ENCODE measurements around the gene MAP3K15. TPM values are rescaled to one million over a fixed set of nuclear protein-coding genes. Genes with fewer than 3 reads are reported as not detected.
A peak's percentile ranks its signal among the peaks of the same experiment; 100 is the strongest.

Gene MAP3K15
- total RNA-seq, 1 experiment from 2014 or later = 1.2 TPM

DNA sequence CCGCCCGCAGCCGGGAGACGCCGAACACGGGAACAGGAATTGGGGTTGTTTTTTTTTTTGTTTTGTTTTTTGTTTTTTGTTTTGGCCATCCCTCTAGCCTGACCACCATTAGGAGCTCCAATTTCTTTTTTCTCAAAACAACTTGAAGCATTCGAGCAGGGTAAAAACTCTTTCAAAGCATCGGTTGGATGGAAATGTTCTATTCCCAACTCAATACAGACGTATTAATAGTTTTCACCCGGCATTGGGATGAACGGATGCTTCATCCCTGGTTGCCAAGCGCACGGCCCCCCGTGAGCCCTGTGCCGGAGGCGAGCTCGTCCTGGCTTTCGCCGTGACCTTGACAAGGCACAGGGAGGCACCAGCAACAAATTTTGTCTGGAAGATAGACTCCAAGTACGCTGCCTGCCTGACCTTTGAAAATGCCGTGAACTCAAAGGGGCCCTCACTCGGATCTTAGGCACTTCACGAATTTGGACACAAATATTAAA, 352 bp upstream of the MAP3K15 start:
- Histone ChIP-seq H3K4me1 (ENCODE audit: insufficient read depth, low read length) (no peaks in the 10 kb centered on the region; the same call in 1 of the 2 replicates), H4K5ac (ENCODE audit: insufficient read length, low read depth, low read length) (no peak overlapping the region), H4K20me1 (ENCODE audit: control insufficient read depth, insufficient read depth, insufficient read length) (no peaks in the 10 kb centered on the region), H3K27ac (ENCODE audit: insufficient read length, low read depth, low read length) (no peak overlapping the region), H2BK5ac (ENCODE audit: insufficient read length, low read length) (no peak overlapping the region), H2AK5ac (ENCODE audit: insufficient read length, low read length) (no peak overlapping the region), H2BK120ac (ENCODE audit: low read depth, low read length, poor library complexity, severe bottlenecking) (no peak overlapping the region), H3K14ac (ENCODE audit: insufficient read depth, low read length) (no peak overlapping the region), H3K56ac (ENCODE audit: insufficient read length, low read depth, low read length) (no peak overlapping the region), H3K23ac (ENCODE audit: insufficient read length, low read depth, low read length) (no peak overlapping the region), H3K18ac (ENCODE audit: insufficient read length, low read depth, low read length) (no peak overlapping the region), H4K8ac (replicated peaks; ENCODE audit: insufficient read length, low read depth, low read length) (no peak overlapping the region), H3K79me2 (ENCODE audit: insufficient read depth, low read length) (no peaks in the 10 kb centered on the region), H3K9me3 (ENCODE audit: control insufficient read depth, low read depth, low read length) (peaks cover 31% of the 10 kb centered on the region), H2BK15ac (ENCODE audit: low read depth, low read length) (no peak overlapping the region), H3K4me2 (ENCODE audit: insufficient read depth, insufficient read length, low read length) (peak overlapping the region; percentile 84), H3K23me2 (ENCODE audit: insufficient read length, low read depth, low read length, poor library complexity, severe bottlenecking) (peaks cover 7% of the 10 kb centered on the region), H3K79me1 (ENCODE audit: insufficient read depth, low read depth, low read length, poor library complexity, severe bottlenecking) (no peaks in the 10 kb centered on the region), H2AFZ (ENCODE audit: low read length) (peak overlapping the region; percentile 32), H4K91ac (ENCODE audit: insufficient read length, low read depth, low read length) (no peak overlapping the region), H2BK12ac (ENCODE audit: insufficient read length, low read depth, low read length) (no peak overlapping the region), H3T11ph (ENCODE audit: low read length) (no peak overlapping the region), H2BK20ac (ENCODE audit: low read depth, low read length, poor library complexity, severe bottlenecking) (no peak overlapping the region), H3K4ac (ENCODE audit: low read depth, low read length) (no peak overlapping the region), H3K9ac (ENCODE audit: extremely low read depth, insufficient read length, low read length) (no peak overlapping the region), H3K27me3 (ENCODE audit: insufficient read depth, low read length) (no peaks in the 10 kb centered on the region)
- TF ChIP-seq, protein P1, sequence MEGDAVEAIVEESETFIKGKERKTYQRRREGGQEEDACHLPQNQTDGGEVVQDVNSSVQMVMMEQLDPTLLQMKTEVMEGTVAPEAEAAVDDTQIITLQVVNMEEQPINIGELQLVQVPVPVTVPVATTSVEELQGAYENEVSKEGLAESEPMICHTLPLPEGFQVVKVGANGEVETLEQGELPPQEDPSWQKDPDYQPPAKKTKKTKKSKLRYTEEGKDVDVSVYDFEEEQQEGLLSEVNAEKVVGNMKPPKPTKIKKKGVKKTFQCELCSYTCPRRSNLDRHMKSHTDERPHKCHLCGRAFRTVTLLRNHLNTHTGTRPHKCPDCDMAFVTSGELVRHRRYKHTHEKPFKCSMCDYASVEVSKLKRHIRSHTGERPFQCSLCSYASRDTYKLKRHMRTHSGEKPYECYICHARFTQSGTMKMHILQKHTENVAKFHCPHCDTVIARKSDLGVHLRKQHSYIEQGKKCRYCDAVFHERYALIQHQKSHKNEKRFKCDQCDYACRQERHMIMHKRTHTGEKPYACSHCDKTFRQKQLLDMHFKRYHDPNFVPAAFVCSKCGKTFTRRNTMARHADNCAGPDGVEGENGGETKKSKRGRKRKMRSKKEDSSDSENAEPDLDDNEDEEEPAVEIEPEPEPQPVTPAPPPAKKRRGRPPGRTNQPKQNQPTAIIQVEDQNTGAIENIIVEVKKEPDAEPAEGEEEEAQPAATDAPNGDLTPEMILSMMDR (conservative IDR thresholded peaks at IDR 0.05) = no peak; the same call in 2 of the 3 replicates
- no peak for DNase-seq
- WGBS (ENCODE audit: extremely low coverage, insufficient read length, low lambda C conversion rate) = no CpG with 5 or more reads among the region's 23 CpGs
- Mint-ChIP-seq H3K4me3 (peak overlapping the region; percentile 51 to 76), H3K27ac (no peak overlapping the region), H3K9me3 (peaks cover 63 to 65% of the 10 kb centered on the region in 2 experiments), H3K27me3 (ENCODE audit: low read depth) (peaks cover 49% of the 10 kb centered on the region), H3K36me3 (ENCODE audit: insufficient read depth in 1 of 3, low read depth in 3 of 3) (peaks cover 0 to 3% (median 0%) of the 10 kb centered on the region in 3 experiments; a peak in 2 of 7 replicates), H3K4me1 (peaks cover 0 to 7% of the 10 kb centered on the region in 2 experiments; a peak in 1 of 4 replicates)
